Stimulated activated memory B cell treated with anti-CD40 and anti-IgM and Interleukin-4, amounts not matched to agents 10 μg/mL and 1 μg/mL and 100 μg/mL, for 72 hours (primary cell): ENCODE data around the gene CORO1C.
"Not testable (repeated sequence)": the region's sequence is repeated elsewhere in the genome, so short reads cannot be mapped to it uniquely, and the experiment has no call there.

Experiments used
- ATAC-seq: fragments of 150-1000 bp; cut with Tn5 transposase; 2 replicates; pipeline ENCODE4 v1.10.0; 2021
- H3K27ac Mint-ChIP-seq: one replicate; pipeline ENCODE4 v1.8.0; 2022; ENCODE audit warnings: mild to moderate bottlenecking, mixed read lengths
- H3K27me3 Mint-ChIP-seq: one replicate; pipeline ENCODE4 v1.8.0; 2022; ENCODE audit warnings: mixed read lengths
- H3K36me3 Mint-ChIP-seq: one replicate; pipeline ENCODE4 v1.8.0; 2022; ENCODE audit warnings: mixed read lengths
- H3K4me1 Mint-ChIP-seq: one replicate; pipeline ENCODE4 v1.8.0; 2022; ENCODE audit warnings: mixed read lengths
- H3K4me3 Mint-ChIP-seq: one replicate; pipeline ENCODE4 v1.8.0; 2022; ENCODE audit warnings: mild to moderate bottlenecking, moderate library complexity, mixed read lengths
- H3K9me3 Mint-ChIP-seq: one replicate; pipeline ENCODE4 v1.8.0; 2022; ENCODE audit warnings: mixed read lengths

Gene CORO1C

DNA sequence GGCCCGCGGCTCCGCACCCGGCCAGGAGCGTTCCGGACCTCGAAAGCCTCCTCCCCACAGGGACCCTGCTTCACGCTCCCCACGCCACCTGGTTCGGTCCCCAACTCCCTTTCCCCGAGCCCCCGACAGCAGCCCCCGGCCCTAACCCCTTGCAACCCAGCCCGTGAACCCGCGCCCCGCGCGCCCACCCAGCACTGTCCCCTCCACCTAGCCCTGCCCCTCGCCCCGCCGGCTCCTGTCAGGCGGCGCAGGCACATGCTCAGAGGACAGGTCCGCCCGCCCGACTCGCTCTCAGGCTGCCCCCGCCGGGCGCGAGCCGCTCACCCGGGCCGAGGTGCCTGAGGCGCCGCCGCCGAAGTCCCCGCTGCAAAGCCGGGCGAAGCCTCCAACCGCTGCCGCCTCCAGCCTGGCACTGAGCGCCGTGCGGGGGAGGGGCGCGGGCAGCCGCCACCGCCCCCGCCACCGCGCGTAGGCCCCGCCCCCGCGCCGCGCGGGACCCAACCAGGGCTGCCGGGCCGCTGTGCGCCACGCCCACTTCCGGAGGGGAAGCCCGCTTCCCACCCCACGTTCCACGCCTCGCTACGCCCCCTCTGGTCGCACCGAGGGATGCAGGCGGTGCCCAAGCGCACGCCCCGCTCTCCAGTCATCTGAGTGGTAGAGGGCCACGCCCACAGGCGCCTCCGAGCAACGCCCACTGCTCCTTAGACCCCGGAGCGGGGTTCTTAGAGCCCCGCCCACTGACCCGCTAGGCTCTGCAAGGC, at the start of gene CORO1C:
Gene CORO1C (minus strand): TSS at position 414 of the 761 bp plus-strand sequence. CDS start 30,200 bp downstream, outside the sequence.
- peaks cover 50% of the 10 kb centered on the region for H3K4me1 Mint-ChIP-seq

GRCh38 chr12:108779998-108780688, 48.8 kb upstream of the CORO1C start:
- no peaks in the 10 kb centered on the region for H3K4me1 Mint-ChIP-seq
- H3K9me3 Mint-ChIP-seq: no peaks in the 10 kb centered on the region
- H3K27ac Mint-ChIP-seq: no peak overlapping the region
- H3K4me3 Mint-ChIP-seq: no peak overlapping the region
- no peaks in the 10 kb centered on the region for H3K27me3 Mint-ChIP-seq
- no peak for ATAC-seq
- H3K36me3 Mint-ChIP-seq: peaks cover 9% of the 10 kb centered on the region

More for the DNA sequence above, at the start of gene CORO1C:
- no peaks in the 10 kb centered on the region for H3K9me3 Mint-ChIP-seq
- H3K4me3 Mint-ChIP-seq: peak within 1 kb of the TSS; percentile 99
- ATAC-seq: peak; percentile 86
- no peaks in the 10 kb centered on the region for H3K36me3 Mint-ChIP-seq
- no peaks in the 10 kb centered on the region for H3K27me3 Mint-ChIP-seq
- peak within 1 kb of the TSS; percentile 96 for H3K27ac Mint-ChIP-seq

- Mint-ChIP-seq H3K4me3 (no peak overlapping the region), H3K27me3 (no peaks in the 10 kb centered on the region), H3K4me1 (peaks cover 2% of the 10 kb centered on the region), H3K36me3 (peaks cover 5% of the 10 kb centered on the region), H3K9me3 (no peaks in the 10 kb centered on the region), H3K27ac (no peak overlapping the region)
- ATAC-seq: no peak
These were observed 46.7 kb upstream of the CORO1C start for GRCh38 chr12:108778053-108778452.

- Mint-ChIP-seq H3K9me3 (no peaks in the 10 kb centered on the region), H3K27ac (no peak overlapping the region), H3K4me3 (no peak overlapping the region), H3K4me1 (peaks cover 11% of the 10 kb centered on the region), H3K36me3 (peaks cover 5% of the 10 kb centered on the region), H3K27me3 (no peaks in the 10 kb centered on the region)
- ATAC-seq: no peak
These were observed 45.8 kb upstream of the CORO1C start for GRCh38 chr12:108777156-108777555.

DNA sequence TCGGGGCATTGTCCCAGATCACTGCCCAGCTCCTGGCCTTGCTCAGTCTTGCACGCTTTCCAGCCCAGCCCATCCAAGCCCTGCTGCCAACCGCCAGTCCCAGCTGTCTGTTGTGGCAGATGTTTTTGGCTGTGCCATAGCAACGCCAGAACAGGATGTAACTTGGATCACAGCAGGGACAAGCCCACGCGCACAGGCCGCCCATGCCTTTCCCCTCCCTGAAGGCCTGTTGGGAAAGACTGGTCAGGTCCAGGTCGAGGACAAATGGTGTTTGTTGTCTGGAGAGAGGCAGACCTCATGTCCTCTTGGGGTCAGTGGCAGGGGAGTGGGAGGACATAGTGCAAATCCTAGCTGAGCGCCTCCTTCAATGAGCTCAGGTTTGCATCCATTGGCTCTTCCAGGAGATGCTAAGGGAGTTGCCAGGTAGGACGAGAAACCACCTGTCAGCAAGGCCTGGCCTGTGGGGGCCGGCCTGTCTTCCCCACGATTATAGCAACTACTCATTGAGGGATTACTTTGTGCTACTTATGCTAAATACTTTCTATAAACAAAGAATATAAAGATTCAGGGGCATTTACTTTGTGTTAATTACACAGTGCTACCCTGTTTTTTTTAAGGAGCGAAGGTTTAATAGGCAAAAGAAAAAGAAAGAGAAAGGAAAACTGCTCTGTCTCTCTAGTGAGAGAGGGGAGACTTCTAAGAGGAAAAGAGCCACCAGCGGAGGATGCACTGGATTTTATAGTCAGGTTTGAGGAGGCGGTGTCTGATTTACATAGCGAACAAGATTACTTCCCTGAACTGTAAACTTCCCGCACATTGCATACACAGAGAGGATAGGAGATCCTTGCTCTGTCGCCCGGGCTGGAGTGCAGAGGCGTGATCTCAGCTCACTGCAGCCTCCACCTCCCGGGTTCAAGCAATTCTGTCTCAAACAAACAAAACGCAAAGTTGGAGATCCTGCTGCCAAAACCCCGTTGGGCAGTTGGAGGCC, 42.8 kb upstream of the CORO1C start:
- no peak overlapping the region for H3K4me3 Mint-ChIP-seq
- no peaks in the 10 kb centered on the region for H3K36me3 Mint-ChIP-seq
- peak overlapping the region; percentile 27 for H3K27ac Mint-ChIP-seq
- peaks cover 25% of the 10 kb centered on the region for H3K4me1 Mint-ChIP-seq
- no peaks in the 10 kb centered on the region for H3K27me3 Mint-ChIP-seq
- H3K9me3 Mint-ChIP-seq: no peaks in the 10 kb centered on the region
- ATAC-seq: no peak

GRCh38 chr12:108772891-108773797, 41.8 kb upstream of the CORO1C start:
- H3K36me3 Mint-ChIP-seq: no peaks in the 10 kb centered on the region
- H3K9me3 Mint-ChIP-seq: no peaks in the 10 kb centered on the region
- no peak for ATAC-seq
- peaks cover 30% of the 10 kb centered on the region for H3K4me1 Mint-ChIP-seq
- no peak overlapping the region for H3K4me3 Mint-ChIP-seq
- peak overlapping the region; percentile 59 for H3K27ac Mint-ChIP-seq
- H3K27me3 Mint-ChIP-seq: no peaks in the 10 kb centered on the region

GRCh38 chr12:108772247-108772646, 40.9 kb upstream of the CORO1C start:
- no peaks in the 10 kb centered on the region for H3K36me3 Mint-ChIP-seq
- peak; percentile 58 for ATAC-seq
- no peaks in the 10 kb centered on the region for H3K9me3 Mint-ChIP-seq
- peaks cover 39% of the 10 kb centered on the region for H3K4me1 Mint-ChIP-seq
- H3K27me3 Mint-ChIP-seq: no peaks in the 10 kb centered on the region
- H3K4me3 Mint-ChIP-seq: no peak overlapping the region
- H3K27ac Mint-ChIP-seq: peak overlapping the region; percentile 59

DNA sequence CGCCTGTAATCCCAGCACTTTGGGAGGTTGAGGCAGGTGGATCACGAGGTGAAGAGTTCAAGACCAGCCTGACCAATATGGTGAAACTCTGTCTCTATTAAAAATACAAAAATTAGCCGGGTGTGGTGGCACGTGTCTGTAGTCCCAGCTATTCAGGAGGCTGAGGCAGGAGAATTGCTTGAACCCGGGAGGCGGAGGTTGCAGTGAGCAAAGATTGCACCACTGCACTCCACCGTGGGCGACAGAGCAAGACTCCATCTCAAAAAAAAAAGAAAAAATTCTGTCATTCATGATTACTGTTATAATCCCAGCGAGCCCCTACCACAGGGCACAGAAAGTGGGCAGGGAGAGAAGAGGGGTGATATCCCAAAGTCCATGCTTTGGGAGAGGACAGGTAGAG, 40.5 kb upstream of the CORO1C start:
- not testable (repeated sequence) for H3K36me3 Mint-ChIP-seq, H3K27me3 Mint-ChIP-seq, H3K4me3 Mint-ChIP-seq, ATAC-seq, H3K9me3 Mint-ChIP-seq
- peak overlapping the region; percentile 59 for H3K27ac Mint-ChIP-seq
- peaks cover 43% of the 10 kb centered on the region for H3K4me1 Mint-ChIP-seq

GRCh38 chr12:108770963-108771362, 39.6 kb upstream of the CORO1C start:
- no peaks in the 10 kb centered on the region for H3K36me3 Mint-ChIP-seq
- no peak overlapping the region for H3K27ac Mint-ChIP-seq
- no peak for ATAC-seq
- no peaks in the 10 kb centered on the region for H3K9me3 Mint-ChIP-seq
- H3K4me1 Mint-ChIP-seq: peaks cover 47% of the 10 kb centered on the region
- H3K27me3 Mint-ChIP-seq: no peaks in the 10 kb centered on the region
- no peak overlapping the region for H3K4me3 Mint-ChIP-seq

DNA sequence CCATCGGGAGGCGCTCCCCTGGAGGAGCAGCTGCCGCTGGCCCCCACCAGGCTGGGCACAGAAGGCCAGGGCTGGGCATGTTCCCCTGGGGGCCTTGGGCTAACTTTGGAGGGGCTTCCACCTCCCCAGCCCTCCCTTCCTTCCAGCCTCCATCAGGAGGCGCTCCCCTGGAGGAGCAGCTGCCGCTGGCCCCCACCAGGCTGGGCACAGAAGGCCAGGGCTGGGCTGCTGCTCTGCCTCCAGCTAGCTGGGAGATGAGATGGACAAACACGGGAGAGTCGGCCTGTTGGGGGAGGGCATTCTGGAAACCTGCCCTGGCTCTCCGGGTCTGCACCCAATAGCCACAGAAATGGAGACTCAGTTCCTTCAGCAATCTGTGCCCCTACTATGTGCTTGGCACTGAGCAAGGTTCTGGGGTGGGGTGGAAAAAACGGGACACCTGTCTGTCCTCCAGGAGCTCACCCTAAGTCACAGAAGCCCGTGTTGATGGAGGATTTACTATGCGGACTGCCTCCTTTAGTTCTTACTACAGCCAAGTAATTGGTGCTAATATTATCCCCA, 39.0 kb upstream of the CORO1C start:
- Mint-ChIP-seq H3K4me1 (peaks cover 47% of the 10 kb centered on the region), H3K36me3 (no peaks in the 10 kb centered on the region), H3K9me3 (no peaks in the 10 kb centered on the region), H3K4me3 (no peak overlapping the region), H3K27me3 (no peaks in the 10 kb centered on the region), H3K27ac (no peak overlapping the region)
- ATAC-seq: no peak

GRCh38 chr12:108768591-108769500, 37.5 kb upstream of the CORO1C start:
- peak overlapping the region; percentile 71 for H3K27ac Mint-ChIP-seq
- H3K4me1 Mint-ChIP-seq: peaks cover 47% of the 10 kb centered on the region
- H3K4me3 Mint-ChIP-seq: peak overlapping the region; percentile 74
- H3K9me3 Mint-ChIP-seq: no peaks in the 10 kb centered on the region
- no peaks in the 10 kb centered on the region for H3K27me3 Mint-ChIP-seq
- no peaks in the 10 kb centered on the region for H3K36me3 Mint-ChIP-seq
- ATAC-seq: peak; percentile 92

DNA sequence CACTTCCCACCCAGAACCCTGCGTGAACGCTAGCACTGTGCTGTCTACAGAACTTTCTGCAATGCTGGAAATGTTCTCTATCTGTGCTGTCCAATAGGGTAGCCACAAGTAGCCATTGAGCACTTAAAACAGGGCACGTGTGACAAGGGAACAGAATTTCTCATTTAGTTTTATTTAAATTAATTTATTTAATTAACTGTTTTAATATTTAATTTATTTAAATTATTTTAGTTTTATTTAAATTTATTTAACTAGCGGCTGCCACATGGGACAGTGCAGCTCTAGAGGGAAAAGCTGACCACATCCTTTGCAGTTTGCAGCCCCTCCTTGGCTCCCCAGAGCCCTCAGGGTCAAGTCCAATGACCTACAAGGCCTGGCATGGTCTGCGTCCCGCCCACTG, 35.0 kb upstream of the CORO1C start:
- H3K36me3 Mint-ChIP-seq: no peaks in the 10 kb centered on the region
- ATAC-seq: no peak
- H3K27me3 Mint-ChIP-seq: no peaks in the 10 kb centered on the region
- no peak overlapping the region for H3K4me3 Mint-ChIP-seq
- H3K4me1 Mint-ChIP-seq: peaks cover 37% of the 10 kb centered on the region
- no peak overlapping the region for H3K27ac Mint-ChIP-seq
- no peaks in the 10 kb centered on the region for H3K9me3 Mint-ChIP-seq

- Mint-ChIP-seq H3K27me3 (no peaks in the 10 kb centered on the region), H3K9me3 (no peaks in the 10 kb centered on the region), H3K36me3 (no peaks in the 10 kb centered on the region), H3K27ac (no peak overlapping the region), H3K4me3 (no peak overlapping the region), H3K4me1 (peaks cover 37% of the 10 kb centered on the region)
- ATAC-seq: no peak
These were observed 34.0 kb upstream of the CORO1C start for GRCh38 chr12:108765289-108765764.
